HepG2 (cell line): Measurements from ENCODE around the gene TBC1D24. TPM values are rescaled to one million over a fixed set of nuclear protein-coding genes. Genes with fewer than 3 reads are reported as not detected.

ENCODE experiments used
- CCDC6 ChIP-seq: sonication (generic); formaldehyde crosslinking; IDR thresholded peaks from 2 replicates; pipeline ENCODE4 v1.8.1; 2022; ENCODE audit warnings: mild to moderate bottlenecking, missing genetic modification reagents, moderate library complexity
- HOXA9 ChIP-seq: sonication (generic); formaldehyde crosslinking; IDR thresholded peaks from 2 replicates; pipeline ENCODE4 v1.8.1; 2022; ENCODE audit warnings: missing genetic modification reagents, mild to moderate bottlenecking, moderate library complexity, borderline replicate concordance
- NFE2 ChIP-seq: sonication (generic); formaldehyde crosslinking; IDR thresholded peaks from 2 replicates; pipeline ENCODE4 v1.4.0; 2020; ENCODE audit warnings: missing genetic modification reagents
- RFXANK ChIP-seq: IDR thresholded peaks from 2 replicates; pipeline ENCODE4 v1.6.1; 2016
- ZNF792 ChIP-seq: IDR thresholded peaks from 2 replicates; pipeline ENCODE4 v1.6.1; 2016
- polyA plus RNA-seq, 8 experiments: library from polyadenylated mRNA; depleted of rRNA in 3 of 8; stranded (reverse) in 7 of 8; unstranded in 1 of 8; fragments of >200 nt; fragmentation: Illumina TruSeq in 4 of 8; extraction: Trizol in 4 of 8; gene quantifications; 2 replicates each; pipeline versions ENCODE4 v1.2.1 to v1.2.3, GENCODE V29; 2011 to 2016; ENCODE audit warnings: low read depth in 4 of 8, missing spikeins in 1 of 8, mixed read lengths in 1 of 8; ENCODE audit not compliant: insufficient read depth in 1 of 8
- total RNA-seq, 5 experiments: library from RNA; depleted of rRNA; stranded (reverse); fragments of >200 nt; fragmentation: Illumina TruSeq; extraction: Trizol; gene quantifications; 2 replicates each; pipeline ENCODE4 v1.2.3, GENCODE V29; 2016; ENCODE audit warnings: low read depth in 1 of 5
- TF ChIP-seq, protein P1 (sequence below): sonication (generic); formaldehyde crosslinking; IDR thresholded peaks from one replicate; pipeline ENCODE4 v1.5.1; 2020; ENCODE audit warnings: mild to moderate bottlenecking, missing genetic modification reagents; ENCODE audit errors: not compliant biosample characterization
- TF ChIP-seq, protein P2 (sequence below): sonication (generic); formaldehyde crosslinking; IDR thresholded peaks from 2 replicates; pipeline ENCODE4 v1.9.0; 2021; ENCODE audit warnings: missing genetic modification reagents, borderline replicate concordance
- TF ChIP-seq, protein P3 (sequence below): sonication (generic); formaldehyde crosslinking; IDR thresholded peaks from 2 replicates; pipeline ENCODE4 v1.4.0; 2020; ENCODE audit warnings: missing genetic modification reagents
- TF ChIP-seq, protein P4 (sequence below): sonication (generic); formaldehyde crosslinking; IDR thresholded peaks from 2 replicates; pipeline ENCODE4 v1.5.0; 2020; ENCODE audit warnings: mild to moderate bottlenecking, missing genetic modification reagents, moderate library complexity
- TF ChIP-seq, protein P5 (sequence below): sonication (generic); formaldehyde crosslinking; IDR thresholded peaks from 2 replicates; pipeline ENCODE4 v1.4.0; 2020; ENCODE audit warnings: missing genetic modification reagents; ENCODE audit errors: not compliant biosample characterization
- TF ChIP-seq, protein P6 (sequence below): sonication (generic); formaldehyde crosslinking; IDR thresholded peaks from 2 replicates; pipeline ENCODE4 v1.4.0; 2020; ENCODE audit warnings: missing genetic modification reagents, borderline replicate concordance

The TBC1D24 gene
- total and polyA plus RNA-seq, 2 of the 13 experiments (the other 11 are each of a cell fraction or from before 2014, with no cell fraction given): 7.7 to 13.7 TPM

DNA sequence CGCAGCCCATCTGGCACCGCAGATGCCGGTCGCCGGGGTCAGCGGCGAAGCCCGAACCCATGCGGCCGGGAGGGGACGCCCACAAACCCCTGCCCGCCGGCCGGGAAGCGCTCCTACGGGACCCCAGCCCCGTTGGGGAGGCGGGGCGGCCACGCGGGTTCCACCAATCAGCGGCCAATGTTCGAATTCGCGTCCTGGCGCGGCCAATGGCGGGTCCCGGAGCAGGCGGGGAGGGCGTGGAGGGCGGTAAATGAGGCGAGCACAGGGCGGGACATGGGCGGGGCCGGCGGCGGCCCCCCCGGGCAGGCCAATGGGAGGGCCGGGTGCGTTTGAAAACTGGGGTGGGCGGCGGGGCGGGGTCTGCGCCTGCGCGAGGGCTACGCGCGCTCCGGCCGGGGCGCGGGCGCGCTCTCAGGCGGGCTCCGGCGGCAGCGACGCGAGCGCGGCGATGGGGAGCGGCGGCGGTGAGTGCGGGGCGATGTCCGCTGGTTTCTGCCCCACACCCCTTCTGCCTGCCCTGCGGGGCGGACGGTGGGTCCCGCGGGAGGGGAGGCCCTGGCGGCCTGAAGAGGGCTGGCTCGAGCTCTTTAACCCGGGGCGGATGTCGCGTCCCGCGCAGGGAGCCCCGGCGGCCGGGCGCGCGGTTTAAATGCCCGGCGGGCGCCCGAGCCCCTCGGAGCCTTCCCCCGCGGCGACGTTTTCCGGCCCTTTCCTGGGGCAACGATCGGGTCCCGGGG is 45.7 kb upstream of the TBC1D24 start, which contains the start of gene CCNF (continued):
- TF ChIP-seq, protein P1, sequence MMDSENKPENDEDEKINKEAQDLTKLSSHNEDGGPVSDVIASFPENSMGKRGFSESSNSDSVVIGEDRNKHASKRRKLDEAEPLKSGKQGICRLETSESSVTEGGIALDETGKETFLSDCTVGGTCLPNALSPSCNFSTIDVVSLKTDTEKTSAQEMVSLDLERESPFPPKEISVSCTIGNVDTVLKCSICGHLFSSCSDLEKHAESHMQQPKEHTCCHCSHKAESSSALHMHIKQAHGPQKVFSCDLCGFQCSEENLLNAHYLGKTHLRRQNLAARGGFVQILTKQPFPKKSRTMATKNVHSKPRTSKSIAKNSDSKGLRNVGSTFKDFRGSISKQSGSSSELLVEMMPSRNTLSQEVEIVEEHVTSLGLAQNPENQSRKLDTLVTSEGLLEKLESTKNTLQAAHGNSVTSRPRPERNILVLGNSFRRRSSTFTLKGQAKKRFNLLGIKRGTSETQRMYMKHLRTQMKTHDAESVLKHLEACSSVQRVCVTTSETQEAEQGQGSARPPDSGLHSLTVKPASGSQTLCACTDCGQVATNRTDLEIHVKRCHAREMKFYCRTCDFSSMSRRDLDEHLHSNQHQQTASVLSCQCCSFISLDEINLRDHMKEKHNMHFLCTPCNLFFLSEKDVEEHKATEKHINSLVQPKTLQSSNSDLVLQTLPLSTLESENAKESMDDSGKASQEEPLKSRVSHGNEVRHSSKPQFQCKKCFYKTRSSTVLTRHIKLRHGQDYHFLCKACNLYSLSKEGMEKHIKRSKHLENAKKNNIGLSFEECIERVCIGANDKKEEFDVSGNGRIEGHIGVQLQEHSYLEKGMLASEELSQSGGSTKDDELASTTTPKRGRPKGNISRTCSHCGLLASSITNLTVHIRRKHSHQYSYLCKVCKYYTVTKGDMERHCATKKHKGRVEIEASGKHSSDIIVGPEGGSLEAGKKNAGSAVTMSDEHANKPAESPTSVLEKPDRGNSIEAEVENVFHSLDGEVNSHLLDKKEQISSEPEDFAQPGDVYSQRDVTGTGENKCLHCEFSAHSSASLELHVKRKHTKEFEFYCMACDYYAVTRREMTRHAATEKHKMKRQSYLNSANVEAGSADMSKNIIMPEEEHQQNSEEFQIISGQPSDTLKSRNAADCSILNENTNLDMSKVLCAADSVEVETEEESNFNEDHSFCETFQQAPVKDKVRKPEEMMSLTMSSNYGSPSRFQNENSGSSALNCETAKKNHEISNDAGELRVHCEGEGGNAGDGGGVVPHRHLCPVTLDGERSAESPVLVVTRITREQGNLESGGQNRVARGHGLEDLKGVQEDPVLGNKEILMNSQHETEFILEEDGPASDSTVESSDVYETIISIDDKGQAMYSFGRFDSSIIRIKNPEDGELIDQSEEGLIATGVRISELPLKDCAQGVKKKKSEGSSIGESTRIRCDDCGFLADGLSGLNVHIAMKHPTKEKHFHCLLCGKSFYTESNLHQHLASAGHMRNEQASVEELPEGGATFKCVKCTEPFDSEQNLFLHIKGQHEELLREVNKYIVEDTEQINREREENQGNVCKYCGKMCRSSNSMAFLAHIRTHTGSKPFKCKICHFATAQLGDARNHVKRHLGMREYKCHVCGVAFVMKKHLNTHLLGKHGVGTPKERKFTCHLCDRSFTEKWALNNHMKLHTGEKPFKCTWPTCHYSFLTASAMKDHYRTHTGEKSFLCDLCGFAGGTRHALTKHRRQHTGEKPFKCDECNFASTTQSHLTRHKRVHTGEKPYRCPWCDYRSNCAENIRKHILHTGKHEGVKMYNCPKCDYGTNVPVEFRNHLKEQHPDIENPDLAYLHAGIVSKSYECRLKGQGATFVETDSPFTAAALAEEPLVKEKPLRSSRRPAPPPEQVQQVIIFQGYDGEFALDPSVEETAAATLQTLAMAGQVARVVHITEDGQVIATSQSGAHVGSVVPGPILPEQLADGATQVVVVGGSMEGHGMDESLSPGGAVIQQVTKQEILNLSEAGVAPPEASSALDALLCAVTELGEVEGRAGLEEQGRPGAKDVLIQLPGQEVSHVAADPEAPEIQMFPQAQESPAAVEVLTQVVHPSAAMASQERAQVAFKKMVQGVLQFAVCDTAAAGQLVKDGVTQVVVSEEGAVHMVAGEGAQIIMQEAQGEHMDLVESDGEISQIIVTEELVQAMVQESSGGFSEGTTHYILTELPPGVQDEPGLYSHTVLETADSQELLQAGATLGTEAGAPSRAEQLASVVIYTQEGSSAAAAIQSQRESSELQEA: peak; percentile 55
- TF ChIP-seq NFE2 (CRISPR knock-in tag): no peak
- TF ChIP-seq, protein P2, sequence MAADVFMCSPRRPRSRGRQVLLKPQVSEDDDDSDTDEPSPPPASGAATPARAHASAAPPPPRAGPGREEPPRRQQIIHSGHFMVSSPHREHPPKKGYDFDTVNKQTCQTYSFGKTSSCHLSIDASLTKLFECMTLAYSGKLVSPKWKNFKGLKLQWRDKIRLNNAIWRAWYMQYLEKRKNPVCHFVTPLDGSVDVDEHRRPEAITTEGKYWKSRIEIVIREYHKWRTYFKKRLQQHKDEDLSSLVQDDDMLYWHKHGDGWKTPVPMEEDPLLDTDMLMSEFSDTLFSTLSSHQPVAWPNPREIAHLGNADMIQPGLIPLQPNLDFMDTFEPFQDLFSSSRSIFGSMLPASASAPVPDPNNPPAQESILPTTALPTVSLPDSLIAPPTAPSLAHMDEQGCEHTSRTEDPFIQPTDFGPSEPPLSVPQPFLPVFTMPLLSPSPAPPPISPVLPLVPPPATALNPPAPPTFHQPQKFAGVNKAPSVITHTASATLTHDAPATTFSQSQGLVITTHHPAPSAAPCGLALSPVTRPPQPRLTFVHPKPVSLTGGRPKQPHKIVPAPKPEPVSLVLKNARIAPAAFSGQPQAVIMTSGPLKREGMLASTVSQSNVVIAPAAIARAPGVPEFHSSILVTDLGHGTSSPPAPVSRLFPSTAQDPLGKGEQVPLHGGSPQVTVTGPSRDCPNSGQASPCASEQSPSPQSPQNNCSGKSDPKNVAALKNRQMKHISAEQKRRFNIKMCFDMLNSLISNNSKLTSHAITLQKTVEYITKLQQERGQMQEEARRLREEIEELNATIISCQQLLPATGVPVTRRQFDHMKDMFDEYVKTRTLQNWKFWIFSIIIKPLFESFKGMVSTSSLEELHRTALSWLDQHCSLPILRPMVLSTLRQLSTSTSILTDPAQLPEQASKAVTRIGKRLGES (CRISPR knock-in tag): 0 out of 2 replicates have a peak, but pooled peaks have one; percentile 57
- TF ChIP-seq HOXA9 (CRISPR knock-in tag): no peak
- no peak for TF ChIP-seq ZNF792 (CRISPR knock-in tag)
- TF ChIP-seq, protein P3, sequence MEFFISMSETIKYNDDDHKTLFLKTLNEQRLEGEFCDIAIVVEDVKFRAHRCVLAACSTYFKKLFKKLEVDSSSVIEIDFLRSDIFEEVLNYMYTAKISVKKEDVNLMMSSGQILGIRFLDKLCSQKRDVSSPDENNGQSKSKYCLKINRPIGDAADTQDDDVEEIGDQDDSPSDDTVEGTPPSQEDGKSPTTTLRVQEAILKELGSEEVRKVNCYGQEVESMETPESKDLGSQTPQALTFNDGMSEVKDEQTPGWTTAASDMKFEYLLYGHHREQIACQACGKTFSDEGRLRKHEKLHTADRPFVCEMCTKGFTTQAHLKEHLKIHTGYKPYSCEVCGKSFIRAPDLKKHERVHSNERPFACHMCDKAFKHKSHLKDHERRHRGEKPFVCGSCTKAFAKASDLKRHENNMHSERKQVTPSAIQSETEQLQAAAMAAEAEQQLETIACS (CRISPR knock-in tag): peak; percentile 87
- TF ChIP-seq, protein P4, sequence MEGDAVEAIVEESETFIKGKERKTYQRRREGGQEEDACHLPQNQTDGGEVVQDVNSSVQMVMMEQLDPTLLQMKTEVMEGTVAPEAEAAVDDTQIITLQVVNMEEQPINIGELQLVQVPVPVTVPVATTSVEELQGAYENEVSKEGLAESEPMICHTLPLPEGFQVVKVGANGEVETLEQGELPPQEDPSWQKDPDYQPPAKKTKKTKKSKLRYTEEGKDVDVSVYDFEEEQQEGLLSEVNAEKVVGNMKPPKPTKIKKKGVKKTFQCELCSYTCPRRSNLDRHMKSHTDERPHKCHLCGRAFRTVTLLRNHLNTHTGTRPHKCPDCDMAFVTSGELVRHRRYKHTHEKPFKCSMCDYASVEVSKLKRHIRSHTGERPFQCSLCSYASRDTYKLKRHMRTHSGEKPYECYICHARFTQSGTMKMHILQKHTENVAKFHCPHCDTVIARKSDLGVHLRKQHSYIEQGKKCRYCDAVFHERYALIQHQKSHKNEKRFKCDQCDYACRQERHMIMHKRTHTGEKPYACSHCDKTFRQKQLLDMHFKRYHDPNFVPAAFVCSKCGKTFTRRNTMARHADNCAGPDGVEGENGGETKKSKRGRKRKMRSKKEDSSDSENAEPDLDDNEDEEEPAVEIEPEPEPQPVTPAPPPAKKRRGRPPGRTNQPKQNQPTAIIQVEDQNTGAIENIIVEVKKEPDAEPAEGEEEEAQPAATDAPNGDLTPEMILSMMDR: peak; percentile 37
- TF ChIP-seq, protein P5, sequence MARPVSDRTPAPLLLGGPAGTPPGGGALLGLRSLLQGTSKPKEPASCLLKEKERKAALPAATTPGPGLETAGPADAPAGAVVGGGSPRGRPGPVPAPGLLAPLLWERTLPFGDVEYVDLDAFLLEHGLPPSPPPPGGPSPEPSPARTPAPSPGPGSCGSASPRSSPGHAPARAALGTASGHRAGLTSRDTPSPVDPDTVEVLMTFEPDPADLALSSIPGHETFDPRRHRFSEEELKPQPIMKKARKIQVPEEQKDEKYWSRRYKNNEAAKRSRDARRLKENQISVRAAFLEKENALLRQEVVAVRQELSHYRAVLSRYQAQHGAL (CRISPR knock-in tag): peak; percentile 43
- TF ChIP-seq RFXANK (CRISPR knock-in tag): no peak
- TF ChIP-seq, protein P6, sequence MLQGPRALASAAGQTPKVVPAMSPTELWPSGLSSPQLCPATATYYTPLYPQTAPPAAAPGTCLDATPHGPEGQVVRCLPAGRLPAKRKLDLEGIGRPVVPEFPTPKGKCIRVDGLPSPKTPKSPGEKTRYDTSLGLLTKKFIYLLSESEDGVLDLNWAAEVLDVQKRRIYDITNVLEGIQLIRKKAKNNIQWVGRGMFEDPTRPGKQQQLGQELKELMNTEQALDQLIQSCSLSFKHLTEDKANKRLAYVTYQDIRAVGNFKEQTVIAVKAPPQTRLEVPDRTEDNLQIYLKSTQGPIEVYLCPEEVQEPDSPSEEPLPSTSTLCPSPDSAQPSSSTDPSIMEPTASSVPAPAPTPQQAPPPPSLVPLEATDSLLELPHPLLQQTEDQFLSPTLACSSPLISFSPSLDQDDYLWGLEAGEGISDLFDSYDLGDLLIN (CRISPR knock-in tag): peak; percentile 42; the same call in 1 of the 2 replicates
- peak; percentile 84; the same call in 1 of the 2 replicates for TF ChIP-seq CCDC6 (CRISPR knock-in tag)
